ENCODE results near the gene FLT3.

The FLT3 gene

GRCh38 chr13:28001837-28002473, 98.4 kb downstream of the FLT3 start:
- no peak for DNase-seq (ENCODE audit: low read depth)

- DNase-seq (ENCODE audit: low read depth) = no peak
These were observed 99.3 kb downstream of the FLT3 start for GRCh38 chr13:28001049-28001448.

GRCh38 chr13:28000567-28000966, 99.8 kb downstream of the FLT3 start:
- DNase-seq (ENCODE audit: low read depth) = no peak

GRCh38 chr13:27997904-27998522, 102.4 kb downstream of the FLT3 start:
- DNase-seq (ENCODE audit: low read depth) = no peak

- no peak for DNase-seq (ENCODE audit: low read depth)
These were observed 108.5 kb downstream of the FLT3 start for GRCh38 chr13:27991881-27992280.

- DNase-seq (ENCODE audit: low read depth) = no peak
These were observed 111.9 kb downstream of the FLT3 start, which contains the start of gene URAD for GRCh38 chr13:27988520-27988919. Gene URAD (minus strand): TSS chr13:27988693. CDS start chr13:27988637, 56 bp downstream.

- no peak for DNase-seq (ENCODE audit: low read depth)
These were observed 114.8 kb downstream of the FLT3 start for GRCh38 chr13:27985600-27985999.

- no peak for DNase-seq (ENCODE audit: low read depth)
These were observed 118.0 kb downstream of the FLT3 start for GRCh38 chr13:27982361-27982760.

- DNase-seq (ENCODE audit: low read depth) = no peak
These were observed 119.2 kb downstream of the FLT3 start for GRCh38 chr13:27981006-27981708.

- DNase-seq (ENCODE audit: low read depth) = no peak
These were observed 119.9 kb downstream of the FLT3 start for GRCh38 chr13:27980280-27980998.

GRCh38 chr13:27979765-27980279, 120.6 kb downstream of the FLT3 start:
- no peak for DNase-seq (ENCODE audit: low read depth)

GRCh38 chr13:27979001-27979643, 121.3 kb downstream of the FLT3 start:
- DNase-seq (ENCODE audit: low read depth) = no peak

- DNase-seq (ENCODE audit: low read depth) = no peak
These were observed 121.9 kb downstream of the FLT3 start for GRCh38 chr13:27978301-27978968.

GRCh38 chr13:27977476-27978300, 122.7 kb downstream of the FLT3 start:
- no peak for DNase-seq (ENCODE audit: low read depth)

- no peak for DNase-seq (ENCODE audit: low read depth)
These were observed 123.8 kb downstream of the FLT3 start for GRCh38 chr13:27976362-27977091.

GRCh38 chr13:27975564-27976361, 124.6 kb downstream of the FLT3 start:
- no peak for DNase-seq (ENCODE audit: low read depth)

- no peak for DNase-seq (ENCODE audit: low read depth)
These were observed 126.3 kb downstream of the FLT3 start for GRCh38 chr13:27973961-27974662.

GRCh38 chr13:27973291-27973690, 127.1 kb downstream of the FLT3 start:
- DNase-seq (ENCODE audit: low read depth) = no peak
